Stimulated activated naive CD8-positive, alpha-beta T cell treated with anti-CD3 and anti-CD28 coated beads, Interleukin-15, Interleukin-2, amounts not matched to agents 100 ng/mL and 50 ng/mL, for 24 hours (primary cell): ENCODE results near the gene HIP1R.
A peak's percentile ranks its signal among the peaks of the same experiment; 100 is the strongest.

Experiments
- H3K27ac Mint-ChIP-seq: one replicate; pipeline ENCODE4 v1.8.0; 2021; ENCODE audit warnings: mild to moderate bottlenecking, mixed read lengths
- H3K27me3 Mint-ChIP-seq: one replicate; pipeline ENCODE4 v1.8.0; 2021; ENCODE audit warnings: mixed read lengths
- H3K36me3 Mint-ChIP-seq: one replicate; pipeline ENCODE4 v1.8.0; 2021; ENCODE audit warnings: low read depth, mixed read lengths
- H3K4me1 Mint-ChIP-seq: one replicate; pipeline ENCODE4 v1.8.0; 2021; ENCODE audit warnings: low read depth, mixed read lengths
- H3K4me3 Mint-ChIP-seq: one replicate; pipeline ENCODE4 v1.8.0; 2021; ENCODE audit warnings: mild to moderate bottlenecking, mixed read lengths
- H3K9me3 Mint-ChIP-seq: one replicate; pipeline ENCODE4 v1.8.0; 2021; ENCODE audit warnings: mixed read lengths

Gene HIP1R

GRCh38 chr12:122860854-122861586, 25.8 kb downstream of the HIP1R start:
- peaks cover 8% of the 10 kb centered on the region for H3K36me3 Mint-ChIP-seq
- H3K4me3 Mint-ChIP-seq: no peak overlapping the region
- H3K4me1 Mint-ChIP-seq: peaks cover 4% of the 10 kb centered on the region

GRCh38 chr12:122861587-122861970, 26.3 kb downstream of the HIP1R start:
- no peaks in the 10 kb centered on the region for H3K9me3 Mint-ChIP-seq
- peaks cover 4% of the 10 kb centered on the region for H3K4me1 Mint-ChIP-seq
- no peak overlapping the region for H3K4me3 Mint-ChIP-seq
- H3K27ac Mint-ChIP-seq: no peak overlapping the region
- no peaks in the 10 kb centered on the region for H3K27me3 Mint-ChIP-seq
- peaks cover 9% of the 10 kb centered on the region for H3K36me3 Mint-ChIP-seq

More at GRCh38 chr12:122860854-122861586, 25.8 kb downstream of the HIP1R start:
- no peaks in the 10 kb centered on the region for H3K27me3 Mint-ChIP-seq
- no peaks in the 10 kb centered on the region for H3K9me3 Mint-ChIP-seq
- no peak overlapping the region for H3K27ac Mint-ChIP-seq

GRCh38 chr12:122862110-122862634, 26.9 kb downstream of the HIP1R start:
- peaks cover 12% of the 10 kb centered on the region for H3K36me3 Mint-ChIP-seq
- H3K4me3 Mint-ChIP-seq: no peak overlapping the region
- H3K4me1 Mint-ChIP-seq: peaks cover 4% of the 10 kb centered on the region

GRCh38 chr12:122862872-122863701, 27.8 kb downstream of the HIP1R start:
- Mint-ChIP-seq H3K36me3 (peaks cover 16% of the 10 kb centered on the region), H3K27me3 (no peaks in the 10 kb centered on the region), H3K4me1 (peaks cover 4% of the 10 kb centered on the region), H3K4me3 (no peak overlapping the region), H3K27ac (no peak overlapping the region), H3K9me3 (no peaks in the 10 kb centered on the region)

More at GRCh38 chr12:122862110-122862634, 26.9 kb downstream of the HIP1R start:
- Mint-ChIP-seq H3K27ac (no peak overlapping the region), H3K9me3 (no peaks in the 10 kb centered on the region), H3K27me3 (no peaks in the 10 kb centered on the region)

- peaks cover 16% of the 10 kb centered on the region for H3K4me1 Mint-ChIP-seq
- H3K9me3 Mint-ChIP-seq: no peaks in the 10 kb centered on the region
- H3K27ac Mint-ChIP-seq: peak overlapping the region; percentile 15
- peaks cover 31% of the 10 kb centered on the region for H3K36me3 Mint-ChIP-seq
- no peaks in the 10 kb centered on the region for H3K27me3 Mint-ChIP-seq
- no peak overlapping the region for H3K4me3 Mint-ChIP-seq
Observed at GRCh38 chr12:122864894-122865253, 29.6 kb downstream of the HIP1R start.

GRCh38 chr12:122865268-122866231, 30.3 kb downstream of the HIP1R start:
- Mint-ChIP-seq H3K36me3 (peaks cover 36% of the 10 kb centered on the region), H3K9me3 (no peaks in the 10 kb centered on the region), H3K27ac (no peak overlapping the region), H3K4me3 (no peak overlapping the region), H3K27me3 (no peaks in the 10 kb centered on the region), H3K4me1 (peaks cover 23% of the 10 kb centered on the region)

- Mint-ChIP-seq H3K27me3 (no peaks in the 10 kb centered on the region), H3K4me3 (no peak overlapping the region), H3K36me3 (peaks cover 39% of the 10 kb centered on the region), H3K4me1 (peaks cover 31% of the 10 kb centered on the region), H3K9me3 (no peaks in the 10 kb centered on the region), H3K27ac (no peak overlapping the region)
Observed at GRCh38 chr12:122866379-122866778, 31.1 kb downstream of the HIP1R start.

GRCh38 chr12:122866950-122867607, 31.8 kb downstream of the HIP1R start:
- no peak overlapping the region for H3K27ac Mint-ChIP-seq
- H3K36me3 Mint-ChIP-seq: peaks cover 39% of the 10 kb centered on the region
- no peak overlapping the region for H3K4me3 Mint-ChIP-seq
- peaks cover 38% of the 10 kb centered on the region for H3K4me1 Mint-ChIP-seq
- H3K27me3 Mint-ChIP-seq: no peaks in the 10 kb centered on the region
- no peaks in the 10 kb centered on the region for H3K9me3 Mint-ChIP-seq

- no peak overlapping the region for H3K4me3 Mint-ChIP-seq
- no peak overlapping the region for H3K27ac Mint-ChIP-seq
- peaks cover 4% of the 10 kb centered on the region for H3K27me3 Mint-ChIP-seq
- H3K4me1 Mint-ChIP-seq: peaks cover 46% of the 10 kb centered on the region
- H3K9me3 Mint-ChIP-seq: no peaks in the 10 kb centered on the region
- H3K36me3 Mint-ChIP-seq: peaks cover 39% of the 10 kb centered on the region
Observed at GRCh38 chr12:122867691-122868461, 32.6 kb downstream of the HIP1R start.

GRCh38 chr12:122868471-122869177, 33.4 kb downstream of the HIP1R start:
- no peak overlapping the region for H3K27ac Mint-ChIP-seq
- H3K9me3 Mint-ChIP-seq: no peaks in the 10 kb centered on the region
- peaks cover 39% of the 10 kb centered on the region for H3K36me3 Mint-ChIP-seq
- peaks cover 9% of the 10 kb centered on the region for H3K27me3 Mint-ChIP-seq
- no peak overlapping the region for H3K4me3 Mint-ChIP-seq
- H3K4me1 Mint-ChIP-seq: peaks cover 50% of the 10 kb centered on the region

- Mint-ChIP-seq H3K27ac (no peak overlapping the region), H3K36me3 (peaks cover 37% of the 10 kb centered on the region), H3K4me3 (no peak overlapping the region), H3K27me3 (peaks cover 12% of the 10 kb centered on the region), H3K9me3 (no peaks in the 10 kb centered on the region), H3K4me1 (peaks cover 58% of the 10 kb centered on the region)
Observed at GRCh38 chr12:122869207-122869973, 34.1 kb downstream of the HIP1R start.

- no peak overlapping the region for H3K27ac Mint-ChIP-seq
- H3K4me3 Mint-ChIP-seq: no peak overlapping the region
- H3K36me3 Mint-ChIP-seq: peaks cover 31% of the 10 kb centered on the region
- H3K27me3 Mint-ChIP-seq: peaks cover 12% of the 10 kb centered on the region
- H3K9me3 Mint-ChIP-seq: no peaks in the 10 kb centered on the region
- H3K4me1 Mint-ChIP-seq: peaks cover 66% of the 10 kb centered on the region
Observed at GRCh38 chr12:122870163-122870842, 35.0 kb downstream of the HIP1R start.
